Peyer's patch (tissue), 4 donors: ENCODE measurements around the gene EIF3L. TPM values are rescaled to one million over a fixed set of nuclear protein-coding genes. Genes with fewer than 3 reads are reported as not detected.

Source experiments
- DNase-seq, 3 donors: peaks; one replicate each; pipeline ENCODE4 v3.0.0-alpha.2; 2017 to 2019
- H3K27ac ChIP-seq, 4 donors: fragments of 200-600 bp; sonication (generic); one replicate each; pipeline ENCODE4 v1.5.1; 2016 to 2019
- H3K27me3 ChIP-seq, 2 donors: fragments of 200-600 bp; sonication (generic); one replicate each; pipeline ENCODE4 v1.5.1; 2019
- H3K36me3 ChIP-seq, 3 donors: fragments of 200-600 bp; sonication (generic); one replicate each; pipeline ENCODE4 v1.5.1; 2016 to 2019
- H3K4me1 ChIP-seq, 4 donors: fragments of 200-600 bp; sonication (generic); one replicate each; pipeline ENCODE4 v1.5.1; 2016 to 2019
- H3K4me3 ChIP-seq, 4 donors: fragments of 200-600 bp; sonication (generic); 1 replicate in 3 of 4; 2 replicates in 1 of 4; pipeline ENCODE4 v1.5.1; 2016 to 2019; ENCODE audit warnings: mild to moderate bottlenecking in 1 of 4
- H3K9me3 ChIP-seq, 4 donors: fragments of 200-600 bp; sonication (generic); one replicate each; pipeline ENCODE4 v1.5.1; 2016 to 2019; ENCODE audit warnings: mild to moderate bottlenecking in 1 of 4
- CTCF ChIP-seq, 6 experiments: fragments of 450-650 bp in 4 of 6; fragments of 200-600 bp in 2 of 6; sonication (generic) in 1 of 6; IDR thresholded peaks; one replicate each; pipeline ENCODE4 v1.5.1; 2017 to 2019; ENCODE audit warnings: antibody characterized with exemption in 6 of 6, mild to moderate bottlenecking in 3 of 6, moderate library complexity in 1 of 6
- POLR2A ChIP-seq, 2 donors: fragments of 450-650 bp; IDR thresholded peaks; one replicate each; pipeline ENCODE4 v1.5.1; 2017; ENCODE audit warnings: antibody characterized with exemption in 2 of 2, mild to moderate bottlenecking in 2 of 2, moderate library complexity in 2 of 2
- total RNA-seq, 4 donors: library from RNA; depleted of rRNA; stranded (reverse); fragments of >200 nt; gene quantifications; one replicate each; pipeline ENCODE4 v1.1.0, GENCODE V29; 2016

EIF3L gene
- total RNA-seq, 4 donors from 2014 or later: 123 to 229 (median 185) TPM

GRCh38 chr22:37827056-37827455, 22.2 kb upstream of the EIF3L start:
- no peaks in the 10 kb centered on the region for H3K27me3 ChIP-seq
- no peak overlapping the region for H3K4me3 ChIP-seq
- H3K27ac ChIP-seq: no peak overlapping the region
- no peak for DNase-seq
- H3K9me3 ChIP-seq: no peaks in the 10 kb centered on the region
- TF ChIP-seq POLR2A (IDR thresholded peaks at IDR 0.05) (no peak), CTCF (IDR thresholded peaks at IDR 0.05) (no peak)
- H3K4me1 ChIP-seq: peaks cover 0 to 8% (median 2%) of the 10 kb centered on the region in 4 donors
- H3K36me3 ChIP-seq: peaks cover 0 to 23% (median 0%) of the 10 kb centered on the region in 3 donors

GRCh38 chr22:37830093-37830842, 19.0 kb upstream of the EIF3L start:
- Histone ChIP-seq H3K4me1 (no peaks in the 10 kb centered on the region), H3K27ac (no peak overlapping the region), H3K9me3 (no peaks in the 10 kb centered on the region), H3K36me3 (peaks cover 0 to 49% (median 0%) of the 10 kb centered on the region in 3 donors), H3K27me3 (no peaks in the 10 kb centered on the region), H3K4me3 (no peak overlapping the region)
- TF ChIP-seq CTCF (IDR thresholded peaks at IDR 0.05): no peak
- TF ChIP-seq POLR2A (IDR thresholded peaks at IDR 0.05): no peak
- DNase-seq: no peak

GRCh38 chr22:37831472-37831871, 17.7 kb upstream of the EIF3L start:
- H3K4me1 ChIP-seq: no peaks in the 10 kb centered on the region
- TF ChIP-seq POLR2A (IDR thresholded peaks at IDR 0.05) (no peak), CTCF (IDR thresholded peaks at IDR 0.05) (no peak)
- H3K36me3 ChIP-seq: peaks cover 0 to 61% (median 0%) of the 10 kb centered on the region in 3 donors

GRCh38 chr22:37832022-37832857, 17.0 kb upstream of the EIF3L start:
- TF ChIP-seq POLR2A (IDR thresholded peaks at IDR 0.05): no peak
- TF ChIP-seq CTCF (IDR thresholded peaks at IDR 0.05): no peak
- H3K36me3 ChIP-seq: peaks cover 0 to 69% (median 0%) of the 10 kb centered on the region in 3 donors

More at GRCh38 chr22:37831472-37831871, 17.7 kb upstream of the EIF3L start:
- no peaks in the 10 kb centered on the region for H3K27me3 ChIP-seq
- no peak overlapping the region for H3K27ac ChIP-seq
- no peak for DNase-seq
- no peaks in the 10 kb centered on the region for H3K9me3 ChIP-seq
- no peak overlapping the region for H3K4me3 ChIP-seq

GRCh38 chr22:37842015-37842793, 7.0 kb upstream of the EIF3L start:
- H3K9me3 ChIP-seq: no peaks in the 10 kb centered on the region
- no peak for TF ChIP-seq POLR2A (IDR thresholded peaks at IDR 0.05)
- TF ChIP-seq CTCF (IDR thresholded peaks at IDR 0.05): no peak
- no peak for DNase-seq
- no peaks in the 10 kb centered on the region for H3K27me3 ChIP-seq
- peaks cover 0 to 15% (median 3%) of the 10 kb centered on the region in 4 donors for H3K4me1 ChIP-seq
- no peak overlapping the region for H3K4me3 ChIP-seq
- no peak overlapping the region for H3K27ac ChIP-seq
- peaks cover 0 to 27% (median 0%) of the 10 kb centered on the region in 3 donors for H3K36me3 ChIP-seq

More at GRCh38 chr22:37832022-37832857, 17.0 kb upstream of the EIF3L start:
- no peak overlapping the region for H3K27ac ChIP-seq
- DNase-seq: no peak
- no peak overlapping the region for H3K4me3 ChIP-seq
- no peaks in the 10 kb centered on the region for H3K9me3 ChIP-seq
- H3K27me3 ChIP-seq: no peaks in the 10 kb centered on the region
- H3K4me1 ChIP-seq: no peaks in the 10 kb centered on the region
